H1 (cell line): ENCODE data around the gene AIG1. TPM values are rescaled to one million over a fixed set of nuclear protein-coding genes. Genes with fewer than 3 reads are reported as not detected.

ENCODE experiments used
- BRCA1 ChIP-seq: IDR thresholded peaks from 2 replicates; pipeline ENCODE4 v1.6.1; 2012; ENCODE audit warnings: low read depth, low read length, improper control_type of control experiment
- CREB1 ChIP-seq: IDR thresholded peaks from 2 replicates; pipeline ENCODE4 v1.6.1; 2012; ENCODE audit warnings: inconsistent platforms
- polyA plus RNA-seq, 7 experiments: library from polyadenylated mRNA; depleted of rRNA in 3 of 7; stranded (reverse) in 5 of 7; unstranded in 2 of 7; fragments of >200 nt in 5 of 7; fragments of 200-250 nt in 2 of 7; gene quantifications; 1 replicate in 5 of 7; 2 replicates in 1 of 7; 4 replicates in 1 of 7; pipeline versions ENCODE4 v1.2.1 to v1.2.3, GENCODE V29; 2011 to 2013; ENCODE audit warnings: missing spikeins in 2 of 7, mixed read lengths in 2 of 7
- total RNA-seq: library from RNA; stranded (reverse); fragmentation: NEBNext Ultra II Directional; extraction: Animal tissue kit (Norgen Biotek cat#: 25700); gene quantifications from 2 replicates; pipeline ENCODE4 v1.2.1, GENCODE V29; 2021

The AIG1 gene
- total and polyA plus RNA-seq, 2 of the 8 experiments (the other 6 are each of a cell fraction or from before 2014, with no cell fraction given): 56.6 to 58.4 TPM

- TF ChIP-seq BRCA1 (no peak), CREB1 (no peak)
These were observed 270.7 kb downstream of the AIG1 start (continued) for GRCh38 chr6:143331362-143331761.
